ENCODE results near the gene SLC25A47. TPM values are rescaled to one million over a fixed set of nuclear protein-coding genes. Genes with fewer than 3 reads are reported as not detected.
A peak's percentile ranks its signal among the peaks of the same experiment; 100 is the strongest.

Gene SLC25A47
- total and polyA plus RNA-seq, 9 of the 15 experiments (the other 6 are each of a cell fraction or from before 2014, with no cell fraction given) = 0.09 to 0.23 (median 0.22) TPM; not detected in 6

GRCh38 chr14:100285021-100285912 lies 37.9 kb upstream of the SLC25A47 start (continued):
- TF ChIP-seq, protein P1, sequence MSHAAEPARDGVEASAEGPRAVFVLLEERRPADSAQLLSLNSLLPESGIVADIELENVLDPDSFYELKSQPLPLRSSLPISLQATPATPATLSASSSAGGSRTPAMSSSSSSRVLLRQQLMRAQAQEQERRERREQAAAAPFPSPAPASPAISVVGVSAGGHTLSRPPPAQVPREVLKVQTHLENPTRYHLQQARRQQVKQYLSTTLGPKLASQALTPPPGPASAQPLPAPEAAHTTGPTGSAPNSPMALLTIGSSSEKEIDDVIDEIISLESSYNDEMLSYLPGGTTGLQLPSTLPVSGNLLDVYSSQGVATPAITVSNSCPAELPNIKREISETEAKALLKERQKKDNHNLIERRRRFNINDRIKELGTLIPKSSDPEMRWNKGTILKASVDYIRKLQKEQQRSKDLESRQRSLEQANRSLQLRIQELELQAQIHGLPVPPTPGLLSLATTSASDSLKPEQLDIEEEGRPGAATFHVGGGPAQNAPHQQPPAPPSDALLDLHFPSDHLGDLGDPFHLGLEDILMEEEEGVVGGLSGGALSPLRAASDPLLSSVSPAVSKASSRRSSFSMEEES (CRISPR knock-in tag; IDR thresholded peaks at IDR 0.05) = no peak
- TF ChIP-seq, protein P2, sequence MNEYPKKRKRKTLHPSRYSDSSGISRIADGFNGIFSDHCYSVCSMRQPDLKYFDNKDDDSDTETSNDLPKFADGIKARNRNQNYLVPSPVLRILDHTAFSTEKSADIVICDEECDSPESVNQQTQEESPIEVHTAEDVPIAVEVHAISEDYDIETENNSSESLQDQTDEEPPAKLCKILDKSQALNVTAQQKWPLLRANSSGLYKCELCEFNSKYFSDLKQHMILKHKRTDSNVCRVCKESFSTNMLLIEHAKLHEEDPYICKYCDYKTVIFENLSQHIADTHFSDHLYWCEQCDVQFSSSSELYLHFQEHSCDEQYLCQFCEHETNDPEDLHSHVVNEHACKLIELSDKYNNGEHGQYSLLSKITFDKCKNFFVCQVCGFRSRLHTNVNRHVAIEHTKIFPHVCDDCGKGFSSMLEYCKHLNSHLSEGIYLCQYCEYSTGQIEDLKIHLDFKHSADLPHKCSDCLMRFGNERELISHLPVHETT (CRISPR knock-in tag; conservative IDR thresholded peaks at IDR 0.05 in 1 of 2, IDR thresholded peaks at IDR 0.05 in 1 of 2) = peak in 1 of 2 experiments; percentile 77; a peak in 2 of 4 replicates
- TF ChIP-seq COPS2 (conservative IDR thresholded peaks at IDR 0.05) = no peak
- TF ChIP-seq RFX7 (CRISPR knock-in tag; IDR thresholded peaks at IDR 0.05) = no peak
- TF ChIP-seq HBP1 (CRISPR knock-in tag; IDR thresholded peaks at IDR 0.05) = 0 out of 2 replicates have a peak, but pooled peaks have one; percentile 27
- 0 out of 2 replicates have a peak, but pooled peaks have one; percentile 44 for TF ChIP-seq PHF21A (IDR thresholded peaks at IDR 0.05; ENCODE audit: borderline replicate concordance, low read depth)
- no peak for TF ChIP-seq THRB (CRISPR knock-in tag; conservative IDR thresholded peaks at IDR 0.05)
- no peak for TF ChIP-seq NR1H2 (CRISPR knock-in tag; IDR thresholded peaks at IDR 0.05)
- TF ChIP-seq CHAMP1 (IDR thresholded peaks at IDR 0.05) = no peak
- TF ChIP-seq CAMTA2 (CRISPR knock-in tag; conservative IDR thresholded peaks at IDR 0.05) = no peak
- TF ChIP-seq ARID3B (CRISPR knock-in tag; IDR thresholded peaks at IDR 0.05; ENCODE audit: borderline replicate concordance) = no peak
- no peak for TF ChIP-seq ZNF717 (CRISPR knock-in tag; IDR thresholded peaks at IDR 0.05)
- TF ChIP-seq, protein P3, sequence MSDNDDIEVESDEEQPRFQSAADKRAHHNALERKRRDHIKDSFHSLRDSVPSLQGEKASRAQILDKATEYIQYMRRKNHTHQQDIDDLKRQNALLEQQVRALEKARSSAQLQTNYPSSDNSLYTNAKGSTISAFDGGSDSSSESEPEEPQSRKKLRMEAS (CRISPR knock-in tag; IDR thresholded peaks at IDR 0.05) = peak; percentile 52
- no peak for TF ChIP-seq SIRT6 (IDR thresholded peaks at IDR 0.05; ENCODE audit: low read depth, low read length)
- TF ChIP-seq MTA3 (IDR thresholded peaks at IDR 0.05; ENCODE audit: borderline replicate concordance) = peak; percentile 78; the same call in 1 of the 2 replicates

All from K562 (cell line).